AG09309 (cell line): ENCODE results near the gene SLX4.
A peak's percentile ranks its signal among the peaks of the same experiment; 100 is the strongest.

Experiments
- DNase-seq: peaks from one replicate; pipeline ENCODE4 v3.0.0-alpha.2; 2010; ENCODE audit warnings: low read depth
- H3K4me3 ChIP-seq: 2 replicates; pipeline ENCODE4 v1.5.1; 2011; ENCODE audit warnings: mild to moderate bottlenecking, low read depth, low read length, moderate library complexity; ENCODE audit not compliant: control insufficient read depth
- TF ChIP-seq, protein P1 (sequence below): IDR thresholded peaks from 2 replicates; pipeline ENCODE4 v1.5.1; 2011; ENCODE audit warnings: mild to moderate bottlenecking, low read depth, low read length, inconsistent platforms; ENCODE audit not compliant: insufficient read depth, control insufficient read depth; ENCODE audit errors: missing control alignments

SLX4 gene

GRCh38 chr16:3654249-3654991 lies 43.0 kb upstream of the SLX4 start, which contains the start of gene DNASE1:
DNASE1 (plus strand) TSS chr16:3654691; CDS start chr16:3655374, 683 bp downstream.
- TF ChIP-seq, protein P1, sequence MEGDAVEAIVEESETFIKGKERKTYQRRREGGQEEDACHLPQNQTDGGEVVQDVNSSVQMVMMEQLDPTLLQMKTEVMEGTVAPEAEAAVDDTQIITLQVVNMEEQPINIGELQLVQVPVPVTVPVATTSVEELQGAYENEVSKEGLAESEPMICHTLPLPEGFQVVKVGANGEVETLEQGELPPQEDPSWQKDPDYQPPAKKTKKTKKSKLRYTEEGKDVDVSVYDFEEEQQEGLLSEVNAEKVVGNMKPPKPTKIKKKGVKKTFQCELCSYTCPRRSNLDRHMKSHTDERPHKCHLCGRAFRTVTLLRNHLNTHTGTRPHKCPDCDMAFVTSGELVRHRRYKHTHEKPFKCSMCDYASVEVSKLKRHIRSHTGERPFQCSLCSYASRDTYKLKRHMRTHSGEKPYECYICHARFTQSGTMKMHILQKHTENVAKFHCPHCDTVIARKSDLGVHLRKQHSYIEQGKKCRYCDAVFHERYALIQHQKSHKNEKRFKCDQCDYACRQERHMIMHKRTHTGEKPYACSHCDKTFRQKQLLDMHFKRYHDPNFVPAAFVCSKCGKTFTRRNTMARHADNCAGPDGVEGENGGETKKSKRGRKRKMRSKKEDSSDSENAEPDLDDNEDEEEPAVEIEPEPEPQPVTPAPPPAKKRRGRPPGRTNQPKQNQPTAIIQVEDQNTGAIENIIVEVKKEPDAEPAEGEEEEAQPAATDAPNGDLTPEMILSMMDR, result peak; percentile 76
- DNase-seq, result peak; percentile 7
- no peak within 1 kb of the TSS for H3K4me3 ChIP-seq

- TF ChIP-seq, protein P1, result no peak
- no peak for DNase-seq
- H3K4me3 ChIP-seq, result no peak overlapping the region
These were observed 41.2 kb upstream of the SLX4 start for GRCh38 chr16:3652373-3653195.

DNA sequence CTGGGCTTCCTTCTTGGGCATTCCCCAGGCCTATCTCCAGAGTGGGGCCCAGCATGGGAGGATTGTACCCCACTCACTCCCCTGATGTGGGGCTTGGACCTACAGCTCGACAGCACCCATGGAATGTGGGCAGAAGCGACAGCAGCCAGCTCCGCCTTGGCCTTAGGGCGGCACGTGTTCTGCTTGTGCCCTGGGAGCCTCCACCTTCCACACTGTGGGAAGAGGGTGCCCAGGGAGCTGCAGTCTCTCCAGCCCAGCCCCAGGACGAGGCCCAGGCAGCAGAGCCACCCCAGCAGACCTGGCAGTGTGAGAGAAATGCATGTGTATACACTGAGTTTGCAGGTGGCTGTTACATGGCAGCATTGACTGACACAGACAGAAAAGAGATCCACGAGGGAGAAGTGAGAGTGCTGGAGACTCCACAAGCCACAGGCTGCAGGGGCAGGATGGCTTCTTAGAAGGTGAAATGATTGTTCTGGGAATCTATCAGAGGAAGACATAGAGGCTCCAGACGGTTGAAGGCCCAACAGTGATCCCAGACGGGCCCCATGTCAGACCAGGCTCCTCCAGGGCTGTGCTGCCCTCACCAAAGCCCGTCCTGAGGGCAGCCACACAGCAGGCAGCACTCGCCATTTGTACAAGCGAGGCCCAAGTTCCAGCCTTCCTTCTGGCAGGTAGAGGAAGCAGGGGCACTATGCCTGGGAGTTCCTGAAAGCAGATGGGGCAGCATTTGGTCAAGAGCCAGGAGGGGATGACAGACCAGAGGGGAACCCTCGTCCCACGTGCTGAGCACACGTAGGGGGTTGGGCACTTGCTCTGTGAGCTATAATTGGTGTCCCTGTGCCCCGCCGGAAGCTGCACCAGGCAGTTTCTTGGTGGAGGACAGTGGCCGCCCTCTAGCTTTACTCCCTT lies 40.3 kb upstream of the SLX4 start:
- DNase-seq, result no peak
- TF ChIP-seq, protein P1, result no peak
- no peak overlapping the region for H3K4me3 ChIP-seq

GRCh38 chr16:3650631-3651265 lies 39.3 kb upstream of the SLX4 start:
- TF ChIP-seq, protein P1, result no peak
- H3K4me3 ChIP-seq, result no peak overlapping the region
- DNase-seq, result no peak

DNA sequence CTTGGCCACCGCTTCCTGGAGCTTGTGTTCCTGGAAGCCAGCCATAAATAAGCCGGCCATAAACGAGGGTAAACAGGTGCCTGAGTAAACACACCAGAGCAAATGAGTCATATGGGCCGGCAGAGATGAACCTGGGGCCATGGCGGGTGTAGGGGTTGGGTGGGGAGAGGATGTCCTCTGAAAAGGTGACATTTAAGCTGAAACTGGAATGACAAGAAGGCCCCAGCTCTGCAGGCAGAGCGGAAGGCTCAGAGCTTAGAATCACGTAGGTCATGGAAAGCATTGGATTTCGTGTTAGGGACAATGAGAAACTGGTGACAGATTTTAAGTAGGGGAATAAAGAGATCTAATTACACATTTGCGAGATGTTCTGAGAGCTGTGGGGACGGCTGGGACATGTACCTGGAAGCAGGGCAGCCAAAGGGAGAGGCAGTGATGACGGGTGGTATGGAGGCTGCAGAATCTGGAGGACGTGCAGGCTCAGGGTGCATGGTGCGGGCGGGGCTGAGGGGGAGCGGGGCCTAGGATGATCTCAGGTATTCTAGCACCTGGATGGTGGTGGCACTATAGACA lies 35.0 kb upstream of the SLX4 start:
- no peak overlapping the region for H3K4me3 ChIP-seq
- DNase-seq, result no peak
- TF ChIP-seq, protein P1, result no peak
